Lower leg skin (tissue), 4 donors: ENCODE data around the gene UNC5CL. TPM values are rescaled to one million over a fixed set of nuclear protein-coding genes. Genes with fewer than 3 reads are reported as not detected.

Experiments
- DNase-seq, 2 donors: peaks; one replicate each; pipeline ENCODE4 v3.0.0-alpha.2; 2019; ENCODE audit warnings: low spot score in 2 of 2
- H3K4me3 ChIP-seq: fragments of 200-600 bp; sonication (generic); 2 replicates; pipeline ENCODE4 v1.5.1; 2017; ENCODE audit warnings: mild to moderate bottlenecking, low read depth; ENCODE audit not compliant: poor library complexity, severe bottlenecking
- CTCF ChIP-seq, 3 donors: fragments of 450-650 bp; IDR thresholded peaks; one replicate each; pipeline ENCODE4 v1.5.1; 2016; ENCODE audit warnings: antibody characterized with exemption in 3 of 3, mild to moderate bottlenecking in 3 of 3, moderate library complexity in 2 of 3
- POLR2A ChIP-seq, 2 donors: fragments of 450-650 bp; IDR thresholded peaks; one replicate each; pipeline ENCODE4 v1.6.1; 2016 to 2017; ENCODE audit warnings: antibody characterized with exemption in 2 of 2, mild to moderate bottlenecking in 1 of 2, moderate library complexity in 1 of 2
- WGBS, 2 donors: methylation state at CpG; one replicate each; pipeline ENCODE4 v1.1.5; 2018; 5-methylcytosine and 5-hydroxymethylcytosine counted together
- intact Hi-C: fragments of 100-400 bp; cut with DNase I; formaldehyde crosslinking; loops from one replicate; pipeline ENCODE4 v1.15.0; 2023; ENCODE audit warnings: low total_unique reads
- total RNA-seq, 4 donors: library from RNA; depleted of rRNA; stranded (reverse); fragments of >200 nt; gene quantifications; one replicate each; pipeline ENCODE4 v1.1.0, GENCODE V29; 2016

Gene UNC5CL
- total RNA-seq, 4 donors from 2014 or later = 0.49 to 3.2 (median 1.7) TPM

GRCh38 chr6:40999569-40999968, 39.5 kb downstream of the UNC5CL start:
- no peak overlapping the region for H3K4me3 ChIP-seq
- TF ChIP-seq CTCF (IDR thresholded peaks at IDR 0.05) = no peak
- no peak for TF ChIP-seq POLR2A (IDR thresholded peaks at IDR 0.05)
- intact Hi-C loops = no loop called here
- 37 to 44% methylated on average over 3 of the region's 3 CpGs for WGBS, 2 donors
- peak in 1 of 2 donors; percentile 42 for DNase-seq

- intact Hi-C loops = no loop called here
- no peak overlapping the region for H3K4me3 ChIP-seq
- WGBS, 2 donors = 66 to 76% methylated on average over 4 of the region's 4 CpGs
- peak in 1 of 2 donors; percentile 25 for DNase-seq
- TF ChIP-seq CTCF (IDR thresholded peaks at IDR 0.05) (no peak), POLR2A (IDR thresholded peaks at IDR 0.05) (no peak)
Observed at GRCh38 chr6:40998661-40999060, 40.4 kb downstream of the UNC5CL start.

GRCh38 chr6:40997234-40997957, 41.6 kb downstream of the UNC5CL start:
- no peak for DNase-seq
- intact Hi-C loops = no loop called here
- WGBS, 2 donors = 39 to 40% methylated on average over 4 of the region's 4 CpGs
- H3K4me3 ChIP-seq = no peak overlapping the region
- TF ChIP-seq CTCF (IDR thresholded peaks at IDR 0.05) (no peak), POLR2A (IDR thresholded peaks at IDR 0.05) (no peak)

GRCh38 chr6:40996591-40997233, 42.3 kb downstream of the UNC5CL start:
- WGBS, 2 donors = 59 to 79% methylated on average over 6 of the region's 6 CpGs
- TF ChIP-seq POLR2A (IDR thresholded peaks at IDR 0.05) = no peak
- DNase-seq = no peak
- H3K4me3 ChIP-seq = no peak overlapping the region
- intact Hi-C loops = no loop called here

GRCh38 chr6:40992746-40993145, 46.3 kb downstream of the UNC5CL start:
- TF ChIP-seq CTCF (IDR thresholded peaks at IDR 0.05) (no peak), POLR2A (IDR thresholded peaks at IDR 0.05) (no peak)
- intact Hi-C loops = no loop called here
- no peak overlapping the region for H3K4me3 ChIP-seq
- 77 to 80% methylated on average over 3 of the region's 3 CpGs for WGBS, 2 donors
- DNase-seq = no peak

- WGBS, 2 donors = 86 to 92% methylated on average over 4 of the region's 4 CpGs
- TF ChIP-seq CTCF (IDR thresholded peaks at IDR 0.05) = no peak
- no peak for TF ChIP-seq POLR2A (IDR thresholded peaks at IDR 0.05)
- DNase-seq = no peak
- no peak overlapping the region for H3K4me3 ChIP-seq
- intact Hi-C loops = no loop called here
Observed at GRCh38 chr6:40990301-40990700, 48.7 kb downstream of the UNC5CL start.
